ENCODE results near the gene MPZL1.
"Not testable (repeated sequence)": the region's sequence is repeated elsewhere in the genome, so short reads cannot be mapped to it uniquely, and the experiment has no call there.

Gene MPZL1

GRCh38 chr1:167714439-167715156, 7.2 kb upstream of the MPZL1 start:
- CTCF ChIA-PET = interaction anchor here (0.6 to 1.4 kb wide), 7 partner anchors 26 to 494 kb away, joined by 3 to 6 read pairs (median 3); partner anchors contain the start of gene POU2F1
- TF ChIP-seq CTCF (conservative IDR thresholded peaks at IDR 0.05; ENCODE audit: low read depth) = no peak
- peak; percentile 60 for DNase-seq (ENCODE audit: low spot score)
- peak overlapping the region; percentile 91 for H3K27ac ChIP-seq
- POLR2A ChIA-PET (ENCODE audit: low non-redundant PET) = interaction anchor here (0.9 kb wide), 1 partner anchor 221 kb away, joined by 3 read pairs; no protein-coding TSS in a partner anchor

GRCh38 chr1:167715157-167715999, 6.4 kb upstream of the MPZL1 start:
- ChIA-PET CTCF (interaction anchor here (0.7 to 1.4 kb wide), 7 partner anchors 38 to 495 kb away, joined by 3 to 6 read pairs (median 3); partner anchors contain the start of gene POU2F1), POLR2A (ENCODE audit: low non-redundant PET) (interaction anchor here (0.9 kb wide), 1 partner anchor 220 kb away, joined by 3 read pairs; no protein-coding TSS in a partner anchor)
- peak; percentile 84 for TF ChIP-seq CTCF (conservative IDR thresholded peaks at IDR 0.05; ENCODE audit: low read depth)
- DNase-seq (ENCODE audit: low spot score) = peak; percentile 81
- H3K27ac ChIP-seq = peak overlapping the region; percentile 91

GRCh38 chr1:167716000-167716271, 5.8 kb upstream of the MPZL1 start:
- CTCF ChIA-PET = interaction anchor here (0.6 to 1.4 kb wide), 6 partner anchors 39 to 212 kb away, joined by 3 to 6 read pairs (median 4); no protein-coding TSS in a partner anchor
- peak overlapping the region; percentile 26; the same call in 1 of the 2 replicates for H3K27ac ChIP-seq
- POLR2A ChIA-PET (ENCODE audit: low non-redundant PET) = interaction anchor here (0.7 to 0.9 kb wide), 2 partner anchors 84 to 220 kb away, joined by 3 to 9 read pairs; no protein-coding TSS in a partner anchor
- TF ChIP-seq CTCF (conservative IDR thresholded peaks at IDR 0.05; ENCODE audit: low read depth) = no peak
- DNase-seq (ENCODE audit: low spot score) = no peak

- CTCF ChIA-PET = interaction anchor here (1.1 kb wide), 1 partner anchor 86 kb away, joined by 4 read pairs; no protein-coding TSS in a partner anchor
- DNase-seq (ENCODE audit: low spot score) = no peak
- H3K27ac ChIP-seq = no peak overlapping the region
- no peak for TF ChIP-seq CTCF (conservative IDR thresholded peaks at IDR 0.05; ENCODE audit: low read depth)
- POLR2A ChIA-PET (ENCODE audit: low non-redundant PET) = no interaction called here
Observed at GRCh38 chr1:167717351-167717750, 4.4 kb upstream of the MPZL1 start.

- ChIA-PET POLR2A (ENCODE audit: low non-redundant PET) (no interaction called here), CTCF (no interaction called here)
- no peak for TF ChIP-seq CTCF (conservative IDR thresholded peaks at IDR 0.05; ENCODE audit: low read depth)
- H3K27ac ChIP-seq = no peak overlapping the region
- DNase-seq (ENCODE audit: low spot score) = no peak
Observed at GRCh38 chr1:167718914-167719691, 2.7 kb upstream of the MPZL1 start.

- CTCF ChIA-PET; DNase-seq (ENCODE audit: low spot score); H3K27ac ChIP-seq; POLR2A ChIA-PET (ENCODE audit: low non-redundant PET): not testable (repeated sequence)
Observed at GRCh38 chr1:167719715-167720421, 1.9 kb upstream of the MPZL1 start.

Measured in RWPE1 (cell line).